Breast epithelium (tissue), 4 donors: ENCODE data around the gene VIPR1. TPM values are rescaled to one million over a fixed set of nuclear protein-coding genes. Genes with fewer than 3 reads are reported as not detected.
A peak's percentile ranks its signal among the peaks of the same experiment; 100 is the strongest.

Source experiments
- DNase-seq, 2 donors: peaks; one replicate each; pipeline ENCODE4 v3.0.0-alpha.2; 2019; ENCODE audit warnings: low spot score in 2 of 2
- H3K27ac ChIP-seq, 2 donors: fragments of 200-600 bp; sonication (generic) in 1 of 2; one replicate each; pipeline ENCODE4 v1.5.1; 2016 to 2019; ENCODE audit warnings: mild to moderate bottlenecking in 1 of 2
- H3K27me3 ChIP-seq, 2 donors: fragments of 200-600 bp; sonication (generic) in 1 of 2; one replicate each; pipeline versions ENCODE4 v1.5.1 to v1.6.0; 2017 to 2019; ENCODE audit warnings: control low read depth in 1 of 2, mild to moderate bottlenecking in 1 of 2
- H3K36me3 ChIP-seq: fragments of 200-600 bp; one replicate; pipeline ENCODE4 v1.5.1; 2019
- H3K4me1 ChIP-seq, 2 donors: fragments of 200-600 bp; sonication (generic); one replicate each; pipeline ENCODE4 v1.5.1; 2016 to 2019; ENCODE audit warnings: control low read depth in 1 of 2
- H3K4me3 ChIP-seq, 3 donors: fragments of 200-600 bp; sonication (generic); 1 replicate in 2 of 3; 2 replicates in 1 of 3; pipeline ENCODE4 v1.5.1; 2016 to 2019; ENCODE audit warnings: mild to moderate bottlenecking in 3 of 3, moderate library complexity in 2 of 3
- H3K9me3 ChIP-seq, 2 donors: fragments of 200-600 bp; sonication (generic) in 1 of 2; one replicate each; pipeline ENCODE4 v1.5.1; 2016 to 2019; ENCODE audit warnings: control low read depth in 1 of 2
- CTCF ChIP-seq, 3 donors: fragments of 450-650 bp; IDR thresholded peaks; one replicate each; pipeline ENCODE4 v1.5.1; 2016 to 2017; ENCODE audit warnings: antibody characterized with exemption in 3 of 3, mild to moderate bottlenecking in 3 of 3, moderate library complexity in 3 of 3
- POLR2A ChIP-seq: fragments of 450-650 bp; IDR thresholded peaks from one replicate; pipeline ENCODE4 v1.6.1; 2016; ENCODE audit warnings: antibody characterized with exemption, mild to moderate bottlenecking, moderate library complexity
- POLR2AphosphoS5 ChIP-seq, 3 donors: sonication (generic); formaldehyde crosslinking; IDR thresholded peaks; one replicate each; pipeline ENCODE4 v1.6.1; 2017; ENCODE audit warnings: antibody characterized with exemption in 3 of 3
- intact Hi-C: fragments of 100-400 bp; cut with DNase I; formaldehyde crosslinking; loops from one replicate; pipeline ENCODE4 v1.15.1; 2023; ENCODE audit warnings: low total_unique reads
- total RNA-seq, 3 donors: library from RNA; depleted of rRNA; stranded (reverse); fragments of >200 nt; gene quantifications; one replicate each; pipeline ENCODE4 v1.1.0, GENCODE V29; 2016

VIPR1 gene
- total RNA-seq, 3 donors from 2014 or later, result 16.3 to 40.2 (median 25.2) TPM

GRCh38 chr3:42468111-42468510 is 34.3 kb upstream of the VIPR1 start:
- Histone ChIP-seq H3K36me3 (no peaks in the 10 kb centered on the region), H3K4me1 (peaks cover 0 to 2% of the 10 kb centered on the region in 2 donors), H3K9me3 (no peaks in the 10 kb centered on the region), H3K4me3 (no peak overlapping the region), H3K27me3 (no peaks in the 10 kb centered on the region), H3K27ac (no peak overlapping the region)
- no peak for DNase-seq
- intact Hi-C loops, result no loop called here
- TF ChIP-seq POLR2AphosphoS5 (IDR thresholded peaks at IDR 0.05) (no peak), CTCF (IDR thresholded peaks at IDR 0.05) (no peak), POLR2A (no peak)

DNA sequence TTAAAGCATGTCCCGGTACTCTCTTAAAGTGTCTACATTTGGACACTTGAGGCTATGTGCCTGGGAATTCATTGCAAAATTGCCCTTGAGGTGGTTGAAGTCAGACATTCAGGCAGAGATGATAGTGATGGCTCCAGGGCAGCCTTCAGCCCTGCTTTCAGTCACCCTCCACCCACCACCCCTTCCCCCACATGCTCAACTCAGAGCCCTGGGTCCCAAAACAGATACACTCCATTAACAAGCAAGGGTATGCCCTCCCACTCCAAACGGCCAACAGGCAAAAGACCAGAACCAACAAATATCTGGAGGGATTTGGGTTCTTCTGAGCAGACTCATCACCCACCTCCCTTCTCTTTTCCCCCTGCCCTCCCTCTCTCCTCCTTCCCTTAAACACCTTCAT is 29.9 kb upstream of the VIPR1 start:
- Histone ChIP-seq H3K4me1 (peaks cover 0 to 19% of the 10 kb centered on the region in 2 donors), H3K4me3 (no peak overlapping the region), H3K27ac (peak overlapping the region; percentile 77 to 89), H3K36me3 (no peaks in the 10 kb centered on the region), H3K27me3 (no peaks in the 10 kb centered on the region), H3K9me3 (no peaks in the 10 kb centered on the region)
- TF ChIP-seq POLR2AphosphoS5 (IDR thresholded peaks at IDR 0.05), result no peak
- TF ChIP-seq POLR2A, result no peak
- no peak for TF ChIP-seq CTCF (IDR thresholded peaks at IDR 0.05)
- intact Hi-C loops, result no loop called here
- DNase-seq, result no peak

DNA sequence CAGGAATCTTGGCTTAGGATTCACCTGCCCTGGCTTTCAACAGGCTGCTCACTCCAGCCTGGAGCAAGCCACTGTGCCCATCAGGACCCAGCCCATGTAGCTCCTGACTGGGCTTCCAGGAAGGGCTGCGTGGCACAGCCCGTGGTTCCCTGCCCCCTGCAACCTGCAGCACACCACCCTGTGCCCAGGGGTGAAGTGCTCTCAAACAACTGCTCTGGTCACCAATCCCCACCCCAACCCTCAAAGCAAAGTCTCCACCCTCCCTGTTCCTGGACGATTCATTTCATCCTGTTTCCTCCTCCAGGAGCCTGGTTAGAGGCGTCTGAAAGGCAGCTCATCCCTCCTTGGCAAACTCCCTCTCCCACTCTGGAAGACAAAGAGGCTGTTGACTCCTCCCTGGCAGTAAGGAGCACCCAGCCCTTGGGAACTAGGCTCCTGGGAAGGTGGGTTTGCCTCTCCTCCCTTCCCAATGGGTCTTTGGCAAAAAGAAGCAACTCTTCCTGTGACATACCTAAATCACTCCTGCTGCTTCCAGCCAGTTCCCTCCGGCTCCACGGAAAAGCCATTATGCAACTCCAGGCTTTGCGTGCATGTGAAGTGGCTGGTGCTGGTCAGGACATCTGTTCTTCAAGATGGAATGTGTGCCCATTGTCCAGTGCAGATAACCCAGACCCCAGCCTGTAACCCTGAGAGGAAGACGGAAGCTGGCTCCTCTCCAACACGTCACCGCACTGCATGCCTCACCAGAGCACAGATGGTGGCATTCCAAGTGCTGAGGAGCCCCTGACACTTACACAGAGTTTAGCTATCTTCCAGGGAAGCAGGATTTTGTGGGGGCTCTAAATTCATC is 29.1 kb upstream of the VIPR1 start:
- Histone ChIP-seq H3K27me3 (no peaks in the 10 kb centered on the region), H3K27ac (peak overlapping the region; percentile 87 to 89), H3K4me1 (peaks cover 0 to 19% of the 10 kb centered on the region in 2 donors), H3K9me3 (no peaks in the 10 kb centered on the region), H3K4me3 (no peak overlapping the region), H3K36me3 (no peaks in the 10 kb centered on the region)
- peak in 1 of 2 donors; percentile 49 for DNase-seq
- TF ChIP-seq POLR2AphosphoS5 (IDR thresholded peaks at IDR 0.05), result no peak
- TF ChIP-seq POLR2A, result no peak
- no peak for TF ChIP-seq CTCF (IDR thresholded peaks at IDR 0.05)
- intact Hi-C loops, result no loop called here

GRCh38 chr3:42476225-42477125 is 26.0 kb upstream of the VIPR1 start:
- Histone ChIP-seq H3K4me1 (peaks cover 0 to 19% of the 10 kb centered on the region in 2 donors), H3K27me3 (no peaks in the 10 kb centered on the region), H3K9me3 (no peaks in the 10 kb centered on the region), H3K4me3 (no peak overlapping the region), H3K36me3 (no peaks in the 10 kb centered on the region), H3K27ac (peak overlapping the region; percentile 87 to 89)
- peak in 2 of 3 donors; percentile 27 to 78 for TF ChIP-seq POLR2AphosphoS5 (IDR thresholded peaks at IDR 0.05)
- TF ChIP-seq POLR2A, result no peak
- peak; percentile 93 to 94 for DNase-seq
- intact Hi-C loops, result no loop called here

DNA sequence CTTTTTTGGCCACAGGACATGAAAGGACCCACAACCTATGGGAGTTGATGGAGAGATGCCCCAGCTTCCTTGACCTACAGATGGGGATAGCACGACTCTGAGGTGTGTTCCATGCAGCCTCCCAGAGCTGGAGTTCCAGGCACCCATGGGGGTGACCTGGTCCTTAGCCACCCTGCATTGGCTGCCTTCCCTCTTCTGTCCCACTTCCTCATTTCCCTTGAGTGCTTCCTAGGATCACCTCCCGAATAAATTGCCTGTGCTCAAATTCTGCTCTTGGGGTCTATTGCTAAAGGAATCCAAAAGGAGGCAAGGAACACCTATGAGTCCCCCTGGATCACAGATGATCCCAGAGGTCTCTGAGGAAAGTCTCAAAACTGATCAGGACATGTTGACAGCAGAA is 24.7 kb upstream of the VIPR1 start:
- peak overlapping the region; percentile 44 to 89 for H3K27ac ChIP-seq

More for the DNA sequence above, 24.7 kb upstream of the VIPR1 start:
- H3K36me3 ChIP-seq, result no peaks in the 10 kb centered on the region
- no peak for DNase-seq
- peaks cover 0 to 19% of the 10 kb centered on the region in 2 donors for H3K4me1 ChIP-seq
- no peaks in the 10 kb centered on the region for H3K27me3 ChIP-seq
- TF ChIP-seq POLR2AphosphoS5 (IDR thresholded peaks at IDR 0.05) (no peak), CTCF (IDR thresholded peaks at IDR 0.05) (no peak), POLR2A (no peak)
- H3K4me3 ChIP-seq, result no peak overlapping the region
- intact Hi-C loops, result no loop called here
- H3K9me3 ChIP-seq, result peaks cover 0 to 4% of the 10 kb centered on the region in 2 donors
